ENCODE data around the gene ORAI3.

DNA sequence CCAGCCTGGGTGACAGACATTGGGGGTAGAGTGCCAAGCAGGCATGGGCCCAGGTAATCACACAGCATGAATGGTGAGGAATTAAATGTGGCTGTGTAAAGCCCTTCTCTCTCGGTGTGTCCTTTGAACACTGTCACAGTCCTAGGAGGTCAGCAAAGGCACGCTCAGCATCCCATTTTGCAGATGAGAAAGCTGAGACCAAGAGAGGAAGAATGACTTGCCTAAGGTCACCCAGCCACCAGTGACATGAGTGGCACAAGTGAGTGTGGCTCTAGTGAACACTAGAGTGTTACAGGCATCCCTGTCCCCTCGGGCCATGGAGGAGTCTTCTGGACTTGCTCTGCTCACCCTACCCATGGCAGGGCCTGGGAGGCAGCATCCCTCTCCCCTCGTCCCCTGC lies 41.8 kb upstream of the ORAI3 start:
- TF ChIP-seq GATA1 (IDR thresholded peaks at IDR 0.05; ENCODE audit: low read depth, low read length): no peak
- no peak for TF ChIP-seq POLR2A (IDR thresholded peaks at IDR 0.05; ENCODE audit: low read length)
